Brain microvascular endothelial cell (primary cell): Measurements from ENCODE around the gene PSORS1C2.
"Not testable (repeated sequence)": the region's sequence is repeated elsewhere in the genome, so short reads cannot be mapped to it uniquely, and the experiment has no call there.

ENCODE experiments used
- DNase-seq: peaks from one replicate; pipeline ENCODE4 v3.0.0-alpha.2; 2020
- H3K27ac ChIP-seq: fragments of 250-450 bp; sonication (Bioruptor Pico); 2 replicates; pipeline ENCODE4 v1.5.1; 2020; ENCODE audit warnings: mild to moderate bottlenecking, moderate library complexity
- H3K27me3 ChIP-seq: fragments of 250-450 bp; sonication (Bioruptor Pico); replicated peaks from 2 replicates; pipeline ENCODE4 v1.5.1; 2020; ENCODE audit warnings: mild to moderate bottlenecking
- H3K36me3 ChIP-seq: fragments of 250-450 bp; sonication (Bioruptor Pico); replicated peaks from 2 replicates; pipeline ENCODE4 v1.5.1; 2020; ENCODE audit warnings: mild to moderate bottlenecking
- H3K4me3 ChIP-seq: 2 replicates; pipeline ENCODE4 v1.5.1; 2011; ENCODE audit warnings: low read depth, mild to moderate bottlenecking, control low read depth, low read length, moderate library complexity
- in situ Hi-C: cut with HindIII; loops from 2 replicates; pipeline ENCODE4 v1.10.0; 2017; ENCODE audit warnings: low sequenced_read_pairs, low pct_ligation_motif_present
- TF ChIP-seq, protein P1 (sequence below): IDR thresholded peaks from 2 replicates; pipeline ENCODE4 v1.5.1; 2011; ENCODE audit warnings: low read depth, mild to moderate bottlenecking, moderate library complexity, low read length, control low read depth, inconsistent platforms; ENCODE audit errors: missing control alignments

Gene PSORS1C2

DNA sequence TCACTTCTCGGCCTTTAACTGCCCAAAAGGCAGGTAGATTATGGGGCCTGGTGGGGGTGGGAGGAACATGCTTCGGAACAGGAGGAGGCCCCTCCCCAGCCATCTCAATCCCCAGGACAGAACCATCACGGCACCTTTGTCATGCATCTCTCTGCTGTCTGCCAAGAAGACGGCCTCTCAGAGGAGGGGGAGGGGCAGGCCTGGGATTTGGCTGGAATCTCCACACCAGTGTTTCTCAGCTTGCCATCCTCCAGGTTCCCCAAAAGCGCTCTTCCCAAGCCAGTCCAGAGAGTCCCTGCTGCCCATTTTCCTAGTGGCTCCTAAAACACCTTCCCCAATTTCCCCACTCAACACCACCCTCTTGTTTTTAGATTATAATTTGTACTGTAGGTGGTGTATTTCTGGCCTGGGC lies 34.1 kb upstream of the PSORS1C2 start:
- H3K4me3 ChIP-seq = no peak overlapping the region
- TF ChIP-seq, protein P1, sequence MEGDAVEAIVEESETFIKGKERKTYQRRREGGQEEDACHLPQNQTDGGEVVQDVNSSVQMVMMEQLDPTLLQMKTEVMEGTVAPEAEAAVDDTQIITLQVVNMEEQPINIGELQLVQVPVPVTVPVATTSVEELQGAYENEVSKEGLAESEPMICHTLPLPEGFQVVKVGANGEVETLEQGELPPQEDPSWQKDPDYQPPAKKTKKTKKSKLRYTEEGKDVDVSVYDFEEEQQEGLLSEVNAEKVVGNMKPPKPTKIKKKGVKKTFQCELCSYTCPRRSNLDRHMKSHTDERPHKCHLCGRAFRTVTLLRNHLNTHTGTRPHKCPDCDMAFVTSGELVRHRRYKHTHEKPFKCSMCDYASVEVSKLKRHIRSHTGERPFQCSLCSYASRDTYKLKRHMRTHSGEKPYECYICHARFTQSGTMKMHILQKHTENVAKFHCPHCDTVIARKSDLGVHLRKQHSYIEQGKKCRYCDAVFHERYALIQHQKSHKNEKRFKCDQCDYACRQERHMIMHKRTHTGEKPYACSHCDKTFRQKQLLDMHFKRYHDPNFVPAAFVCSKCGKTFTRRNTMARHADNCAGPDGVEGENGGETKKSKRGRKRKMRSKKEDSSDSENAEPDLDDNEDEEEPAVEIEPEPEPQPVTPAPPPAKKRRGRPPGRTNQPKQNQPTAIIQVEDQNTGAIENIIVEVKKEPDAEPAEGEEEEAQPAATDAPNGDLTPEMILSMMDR = no peak
- H3K36me3 ChIP-seq = no peaks in the 10 kb centered on the region
- no peaks in the 10 kb centered on the region for H3K27me3 ChIP-seq
- in situ Hi-C loops = no loop called here
- no peak overlapping the region for H3K27ac ChIP-seq
- no peak for DNase-seq

DNA sequence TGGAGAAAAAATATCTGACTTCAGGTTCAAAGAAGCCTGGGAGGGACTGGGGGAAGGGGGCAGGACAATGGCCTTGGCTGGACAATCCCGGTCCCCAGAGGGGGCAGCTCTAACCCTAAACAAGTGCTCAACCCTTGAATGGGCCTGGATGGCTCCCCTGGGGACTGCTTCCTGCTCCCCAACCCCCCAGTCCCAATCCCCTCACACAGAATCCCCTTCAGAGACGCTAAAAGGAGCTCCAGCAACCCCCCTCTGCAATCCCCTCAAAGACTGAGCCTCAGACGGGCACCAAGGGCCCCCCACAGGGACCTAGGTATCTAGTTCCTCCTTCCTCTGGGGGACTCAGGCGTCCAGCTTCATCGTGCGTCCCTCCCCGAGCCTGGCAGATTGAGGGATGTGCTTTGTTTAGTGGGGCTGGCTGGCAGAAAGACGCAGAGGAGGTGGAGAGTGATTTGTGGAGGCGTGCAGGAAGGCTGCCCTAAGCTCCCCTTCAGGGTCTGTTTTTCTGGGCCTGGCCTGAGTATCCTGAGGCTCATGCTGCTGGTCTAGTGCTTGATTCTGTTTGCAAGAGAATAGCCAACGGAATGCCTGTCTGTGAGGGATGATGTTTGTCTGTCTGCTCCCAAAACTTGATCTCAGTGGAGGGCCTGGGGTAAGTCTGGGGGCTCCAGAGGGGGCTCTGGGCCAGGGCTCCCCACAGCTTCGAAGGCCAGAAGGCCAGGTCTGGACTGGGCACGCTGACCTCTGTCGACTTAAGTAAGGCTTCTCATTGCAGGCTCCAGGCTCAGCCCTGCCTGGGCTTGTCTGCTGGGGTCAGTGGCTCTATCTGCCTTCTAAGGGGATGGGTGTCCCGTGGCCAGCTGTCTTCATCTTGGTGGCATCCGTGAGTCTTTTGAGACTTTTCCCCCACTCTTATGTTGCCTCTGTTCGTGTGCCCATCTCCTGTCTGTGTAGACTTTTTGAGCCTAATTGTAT lies 33.4 kb upstream of the PSORS1C2 start:
- Histone ChIP-seq H3K4me3 (no peak overlapping the region), H3K36me3 (no peaks in the 10 kb centered on the region), H3K27ac (no peak overlapping the region), H3K27me3 (no peaks in the 10 kb centered on the region)
- in situ Hi-C loops = no loop called here
- no peak for DNase-seq
- TF ChIP-seq, protein P1 = no peak

DNA sequence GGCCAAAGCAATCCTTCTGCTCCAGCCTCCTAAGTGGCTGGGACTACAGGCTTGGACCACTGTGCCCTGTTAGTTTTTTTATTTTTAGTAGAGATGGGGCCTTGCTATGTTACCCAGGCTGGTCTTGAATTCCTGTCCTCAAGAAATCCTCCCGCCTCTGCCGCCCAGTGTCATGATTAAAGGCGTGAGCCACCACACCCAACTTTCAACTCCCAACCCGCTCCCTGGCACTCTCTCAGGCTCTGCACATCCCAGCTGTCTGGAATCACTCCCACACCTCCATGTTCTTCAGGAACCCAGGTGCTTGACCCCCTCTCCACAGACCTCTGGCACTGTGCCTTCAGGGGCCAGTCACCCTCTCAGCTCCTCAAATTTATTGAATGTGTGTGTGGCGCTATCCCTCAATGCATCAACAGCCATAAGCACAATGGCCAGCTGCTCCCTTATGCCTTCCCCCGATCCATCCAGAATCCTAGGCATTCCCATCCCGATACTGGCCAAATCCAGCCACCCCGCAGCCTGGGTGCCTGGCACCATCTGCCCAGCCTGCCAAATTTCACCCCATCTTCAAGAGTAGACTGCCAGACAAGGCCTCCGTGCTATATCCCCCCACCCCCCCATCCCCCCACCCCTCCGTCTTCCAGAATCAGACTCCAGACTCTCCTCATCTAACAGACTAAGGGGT lies 32.3 kb upstream of the PSORS1C2 start:
- TF ChIP-seq, protein P1 = no peak
- Histone ChIP-seq H3K27ac (no peak overlapping the region), H3K27me3 (no peaks in the 10 kb centered on the region), H3K4me3 (no peak overlapping the region), H3K36me3 (no peaks in the 10 kb centered on the region)
- no peak for DNase-seq
- in situ Hi-C loops = no loop called here

GRCh38 chr6:31170600-31170881 lies 31.7 kb upstream of the PSORS1C2 start, which contains the start of gene POU5F1:
TSS of gene POU5F1 (minus strand) at chr6:31170682. CDS start at chr6:31170620, 62 bp downstream.
- H3K4me3 ChIP-seq = no peak within 1 kb of the TSS
- no peak for DNase-seq
- TF ChIP-seq, protein P1 = no peak
- H3K27ac ChIP-seq = no peak within 1 kb of the TSS
- in situ Hi-C loops = no loop called here
- no peaks in the 10 kb centered on the region for H3K27me3 ChIP-seq
- no peaks in the 10 kb centered on the region for H3K36me3 ChIP-seq

DNA sequence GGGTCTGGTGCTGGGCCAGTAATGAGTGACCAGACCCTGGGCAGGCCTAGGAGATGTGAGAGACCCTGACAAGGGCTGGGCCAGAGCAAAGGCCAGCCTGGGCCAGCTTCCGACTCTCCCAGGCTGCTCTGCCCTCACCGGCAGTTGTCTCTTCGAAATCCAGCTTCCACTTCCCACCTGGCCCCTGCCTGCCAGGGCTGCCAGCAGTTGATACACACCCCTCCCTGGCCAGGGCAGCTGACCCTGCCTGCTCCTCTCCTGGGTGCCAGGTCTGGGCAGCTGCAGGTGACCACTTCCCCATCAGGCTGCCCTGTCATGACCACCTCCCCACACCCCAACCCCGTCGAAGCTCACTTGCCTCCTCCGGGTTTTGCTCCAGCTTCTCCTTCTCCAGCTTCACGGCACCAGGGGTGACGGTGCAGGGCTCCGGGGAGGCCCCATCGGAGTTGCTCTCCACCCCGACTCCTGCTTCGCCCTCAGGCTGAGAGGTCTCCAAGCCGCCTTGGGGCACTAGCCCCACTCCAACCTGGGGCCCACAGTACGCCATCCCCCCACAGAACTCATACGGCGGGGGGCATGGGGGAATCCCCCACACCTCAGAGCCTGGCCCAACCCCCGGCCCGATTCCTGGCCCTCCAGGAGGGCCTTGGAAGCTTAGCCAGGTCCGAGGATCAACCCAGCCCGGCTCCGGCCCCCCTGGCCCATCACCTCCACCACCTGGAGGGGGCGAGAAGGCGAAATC lies 31.2 kb upstream of the PSORS1C2 start:
- in situ Hi-C loops = not testable (repeated sequence)

More for the DNA sequence above, 31.2 kb upstream of the PSORS1C2 start:
- not testable (repeated sequence) for H3K4me3 ChIP-seq, DNase-seq, H3K27me3 ChIP-seq, H3K27ac ChIP-seq, H3K36me3 ChIP-seq
